ENCODE measurements around the gene PGC.

The PGC gene

DNA sequence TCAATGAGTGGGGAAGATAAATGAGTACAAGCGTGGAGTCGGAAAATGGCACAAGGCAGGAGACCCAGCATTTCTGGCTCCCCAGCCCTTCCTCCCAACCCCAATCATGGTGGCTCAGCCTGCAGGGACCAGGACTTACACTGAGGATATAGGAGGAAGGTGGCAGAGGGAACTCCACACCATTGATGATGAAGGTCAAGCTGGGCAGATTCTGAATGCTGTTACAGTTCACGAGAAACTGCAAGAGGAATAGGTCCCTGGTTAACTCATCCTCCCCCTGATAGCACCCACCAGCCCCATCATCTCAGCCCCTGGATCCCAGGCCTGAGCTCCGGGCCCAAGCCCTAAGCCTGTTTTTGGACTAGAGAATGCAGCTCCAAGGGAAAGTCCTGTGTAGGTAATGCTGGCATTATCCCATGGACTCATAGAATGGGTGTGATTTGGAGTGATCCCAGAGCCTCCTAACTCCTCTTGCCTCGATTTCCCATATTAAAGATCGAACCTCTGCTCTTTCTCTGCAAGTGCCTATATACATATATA lies 9.5 kb downstream of the PGC start:
- H3K4me3 ChIP-seq (ENCODE audit: low read depth, low read length) = no peak overlapping the region
- DNase-seq (ENCODE audit: low read depth) = no peak
- TF ChIP-seq POLR2A (IDR thresholded peaks at IDR 0.05; ENCODE audit: extremely low read depth, insufficient read length) (no peak), MYC (IDR thresholded peaks at IDR 0.05; ENCODE audit: low read depth, low read length) (no peak)
- TF ChIP-seq, protein P1, sequence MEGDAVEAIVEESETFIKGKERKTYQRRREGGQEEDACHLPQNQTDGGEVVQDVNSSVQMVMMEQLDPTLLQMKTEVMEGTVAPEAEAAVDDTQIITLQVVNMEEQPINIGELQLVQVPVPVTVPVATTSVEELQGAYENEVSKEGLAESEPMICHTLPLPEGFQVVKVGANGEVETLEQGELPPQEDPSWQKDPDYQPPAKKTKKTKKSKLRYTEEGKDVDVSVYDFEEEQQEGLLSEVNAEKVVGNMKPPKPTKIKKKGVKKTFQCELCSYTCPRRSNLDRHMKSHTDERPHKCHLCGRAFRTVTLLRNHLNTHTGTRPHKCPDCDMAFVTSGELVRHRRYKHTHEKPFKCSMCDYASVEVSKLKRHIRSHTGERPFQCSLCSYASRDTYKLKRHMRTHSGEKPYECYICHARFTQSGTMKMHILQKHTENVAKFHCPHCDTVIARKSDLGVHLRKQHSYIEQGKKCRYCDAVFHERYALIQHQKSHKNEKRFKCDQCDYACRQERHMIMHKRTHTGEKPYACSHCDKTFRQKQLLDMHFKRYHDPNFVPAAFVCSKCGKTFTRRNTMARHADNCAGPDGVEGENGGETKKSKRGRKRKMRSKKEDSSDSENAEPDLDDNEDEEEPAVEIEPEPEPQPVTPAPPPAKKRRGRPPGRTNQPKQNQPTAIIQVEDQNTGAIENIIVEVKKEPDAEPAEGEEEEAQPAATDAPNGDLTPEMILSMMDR (IDR thresholded peaks at IDR 0.05; ENCODE audit: low read depth, low read length) = no peak
- TF ChIP-seq, protein P2, sequence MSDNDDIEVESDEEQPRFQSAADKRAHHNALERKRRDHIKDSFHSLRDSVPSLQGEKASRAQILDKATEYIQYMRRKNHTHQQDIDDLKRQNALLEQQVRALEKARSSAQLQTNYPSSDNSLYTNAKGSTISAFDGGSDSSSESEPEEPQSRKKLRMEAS (IDR thresholded peaks at IDR 0.05; ENCODE audit: low read depth, low read length) = no peak

DNA sequence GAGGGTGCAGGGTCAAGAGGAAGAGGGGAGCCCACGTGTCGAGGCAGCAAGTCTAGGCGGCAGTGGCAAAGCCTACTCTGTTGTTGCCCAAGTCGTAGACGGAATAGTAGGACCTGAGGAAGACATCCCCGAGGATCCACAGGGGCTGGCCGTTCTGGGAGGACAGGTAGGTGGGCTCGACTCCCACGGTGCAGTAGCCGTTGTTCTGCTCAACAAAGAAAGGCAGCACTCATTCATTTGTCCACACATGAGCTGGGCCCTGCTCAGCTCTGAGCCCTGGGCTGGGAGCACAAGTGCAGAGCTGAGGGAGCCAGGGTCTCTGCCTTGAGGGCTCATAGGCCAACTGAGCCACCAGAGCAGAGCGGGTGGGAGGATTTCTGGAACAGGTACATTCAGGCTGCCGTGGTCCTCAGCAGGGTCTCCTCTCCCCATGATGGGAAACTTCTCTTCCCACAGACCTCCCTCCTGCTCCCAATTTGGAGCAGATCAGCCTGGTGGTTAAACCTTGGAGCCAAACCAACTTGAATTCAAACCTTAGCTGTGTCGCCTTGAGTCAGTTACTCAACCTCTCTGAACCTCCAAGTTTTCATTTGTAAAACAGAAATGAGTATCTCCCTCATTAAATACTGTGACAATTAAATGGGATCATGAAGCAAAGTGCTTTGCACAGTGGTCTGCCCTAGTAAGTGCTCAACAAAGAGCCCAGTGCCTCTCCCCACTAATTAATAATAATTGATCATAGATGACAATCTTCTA lies 10.2 kb downstream of the PGC start:
- TF ChIP-seq, protein P1 (IDR thresholded peaks at IDR 0.05; ENCODE audit: low read depth, low read length) = no peak
- TF ChIP-seq, protein P2 (IDR thresholded peaks at IDR 0.05; ENCODE audit: low read depth, low read length) = no peak
- TF ChIP-seq POLR2A (IDR thresholded peaks at IDR 0.05; ENCODE audit: extremely low read depth, insufficient read length) = no peak
- no peak for TF ChIP-seq MYC (IDR thresholded peaks at IDR 0.05; ENCODE audit: low read depth, low read length)
- no peak overlapping the region for H3K4me3 ChIP-seq (ENCODE audit: low read depth, low read length)
- no peak for DNase-seq (ENCODE audit: low read depth)

DNA sequence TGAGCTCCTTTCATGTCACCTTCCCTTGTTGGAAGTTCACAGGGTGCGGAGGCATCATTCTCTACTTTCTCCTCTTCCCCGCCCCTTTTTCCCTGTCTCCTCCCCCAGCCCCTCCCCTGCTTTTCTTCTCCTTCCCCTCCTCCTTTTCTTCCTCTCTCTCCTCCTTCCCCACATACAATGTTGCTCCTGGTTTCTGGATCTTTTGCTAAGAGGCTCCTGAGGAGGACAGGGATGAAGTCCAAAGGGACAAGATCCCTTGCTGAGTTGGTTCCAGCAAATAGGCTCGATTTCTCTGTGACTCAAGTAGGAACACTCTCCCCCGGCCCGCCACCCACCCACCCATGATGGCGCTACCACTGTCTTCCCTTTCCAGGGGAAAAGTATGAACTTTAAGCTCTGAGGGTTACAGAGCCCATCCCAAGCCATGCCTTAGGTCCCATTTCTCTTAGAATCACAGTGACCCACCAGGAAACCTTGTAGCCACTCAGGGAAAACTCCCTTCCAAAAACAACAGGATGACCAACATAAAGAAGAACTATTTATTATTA lies 10.9 kb downstream of the PGC start:
- H3K4me3 ChIP-seq (ENCODE audit: low read depth, low read length) = no peak overlapping the region
- TF ChIP-seq POLR2A (IDR thresholded peaks at IDR 0.05; ENCODE audit: extremely low read depth, insufficient read length) = no peak
- TF ChIP-seq, protein P2 (IDR thresholded peaks at IDR 0.05; ENCODE audit: low read depth, low read length) = no peak
- no peak for DNase-seq (ENCODE audit: low read depth)

DNA sequence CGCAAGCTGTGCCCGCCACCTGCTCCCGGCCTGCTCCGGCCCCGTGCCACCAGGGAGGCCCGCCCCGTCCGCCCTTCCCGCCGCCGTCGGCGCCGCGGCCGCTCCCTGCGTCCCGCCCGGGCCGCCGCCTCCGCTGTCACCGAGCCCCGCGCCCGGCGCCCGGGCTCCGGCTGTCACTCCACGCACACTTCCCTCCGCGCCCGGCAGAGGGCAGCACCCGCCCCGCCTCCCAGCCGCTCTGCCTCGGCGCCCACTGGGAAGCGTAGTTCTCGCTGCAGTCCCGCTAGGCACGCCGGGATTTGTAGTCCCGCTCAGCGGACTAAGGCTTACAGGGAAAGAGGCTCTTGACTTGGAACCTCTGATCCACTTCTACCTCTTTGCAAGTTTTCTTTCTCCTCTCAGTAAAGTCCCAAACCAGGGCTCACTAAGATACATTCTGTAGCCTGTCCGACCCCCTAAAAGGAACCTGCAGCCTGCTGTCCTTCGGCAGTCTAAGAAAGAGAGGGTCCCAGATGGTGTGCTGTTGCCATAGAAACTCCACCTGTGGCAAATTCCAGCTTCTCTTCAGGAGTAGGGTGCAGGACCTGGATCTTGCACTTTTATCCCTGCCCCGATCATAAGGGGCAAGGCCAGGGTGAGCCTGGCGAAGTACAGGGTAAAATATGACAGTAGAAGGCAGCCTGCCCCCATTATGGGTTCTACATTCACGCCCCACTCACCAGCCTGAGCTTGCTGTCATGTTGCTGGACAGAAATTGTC lies 11.6 kb downstream of the PGC start, which contains the start of gene TFEB:
Gene TFEB (minus strand): TSS at position 182 of the 759 bp plus-strand sequence. CDS start 44,395 bp downstream, outside the sequence.
- TF ChIP-seq, protein P1 (IDR thresholded peaks at IDR 0.05; ENCODE audit: low read depth, low read length) = peak; percentile 72
- TF ChIP-seq, protein P2 (IDR thresholded peaks at IDR 0.05; ENCODE audit: low read depth, low read length) = peak; percentile 67
- TF ChIP-seq MYC (IDR thresholded peaks at IDR 0.05; ENCODE audit: low read depth, low read length) = peak; percentile 84
- TF ChIP-seq POLR2A (IDR thresholded peaks at IDR 0.05; ENCODE audit: extremely low read depth, insufficient read length) = peak; percentile 14
- DNase-seq (ENCODE audit: low read depth) = peak; percentile 91
- peak within 1 kb of the TSS; percentile 37 for H3K4me3 ChIP-seq (ENCODE audit: low read depth, low read length)

DNA sequence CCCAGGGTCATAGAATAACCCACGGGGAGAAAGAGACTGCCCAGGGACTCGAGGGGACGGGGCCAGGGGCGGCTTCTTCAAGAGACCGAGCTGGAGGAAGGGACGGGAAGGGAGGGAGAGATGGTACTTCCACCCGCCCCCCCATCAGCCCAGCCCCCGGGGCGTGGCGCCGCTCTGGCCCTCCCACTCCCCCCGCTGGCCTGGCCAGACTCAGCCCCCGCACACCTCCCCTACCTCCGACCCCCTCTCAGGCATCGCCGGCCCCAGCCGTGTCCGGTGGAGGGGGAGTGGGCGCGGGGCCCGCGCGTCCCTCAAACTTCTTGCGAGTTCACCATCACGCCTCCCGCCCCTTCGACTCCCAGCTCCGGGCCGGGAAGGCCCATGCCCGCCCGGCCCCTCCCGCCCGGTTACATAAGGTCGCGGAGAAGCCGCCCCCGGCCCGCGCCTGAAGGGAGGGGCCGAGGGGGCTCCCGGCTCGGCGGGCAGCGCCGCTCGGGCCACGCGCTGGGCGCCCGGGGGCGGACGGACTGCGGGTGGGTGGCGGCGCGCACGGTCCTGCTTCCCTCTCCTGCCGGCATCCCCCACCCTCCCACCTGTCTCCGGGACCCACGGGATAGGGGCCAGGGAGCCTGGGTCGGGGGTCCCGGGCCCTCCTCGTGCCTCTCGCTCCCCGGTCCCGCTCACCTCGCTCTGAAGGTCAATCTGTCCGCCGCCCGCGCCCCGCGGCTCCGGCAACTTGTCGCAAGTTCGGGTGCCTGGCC lies 12.4 kb downstream of the PGC start:
- TF ChIP-seq POLR2A (IDR thresholded peaks at IDR 0.05; ENCODE audit: extremely low read depth, insufficient read length) = no peak
- TF ChIP-seq, protein P2 (IDR thresholded peaks at IDR 0.05; ENCODE audit: low read depth, low read length) = no peak
- TF ChIP-seq, protein P1 (IDR thresholded peaks at IDR 0.05; ENCODE audit: low read depth, low read length) = no peak
- no peak for TF ChIP-seq MYC (IDR thresholded peaks at IDR 0.05; ENCODE audit: low read depth, low read length)
- peak; percentile 76 for DNase-seq (ENCODE audit: low read depth)

More for the DNA sequence above, 12.4 kb downstream of the PGC start:
- H3K4me3 ChIP-seq (ENCODE audit: low read depth, low read length) = peak overlapping the region; percentile 37
